K562 (cell line): Measurements from ENCODE around the gene TOR1B. TPM values are rescaled to one million over a fixed set of nuclear protein-coding genes. Genes with fewer than 3 reads are reported as not detected.
A peak's percentile ranks its signal among the peaks of the same experiment; 100 is the strongest.

Source experiments
- ATAC-seq: fragments of 200-7000 bp; cut with Tn5 transposase; 3 replicates; pipeline ENCODE4 v1.9.1; 2020; ENCODE audit warnings: moderate library complexity
- BruUV-seq: library from RNA; stranded (reverse); fragments of 400-500 nt; replicated peaks from 2 replicates; lab custom pipeline; 2021; lab: Mats Ljungman, UMichigan
- CTCF ChIA-PET: fragments of 300-600 bp; formaldehyde crosslinking; extraction: SDS; loops from one replicate; lab custom pipeline; 2021; ENCODE audit warnings: low intra/inter-chr PET ratio; lab: Yijun Ruan, JAX
- POLR2A ChIA-PET: fragments of 300-600, 350-650 bp; sonication (Branson Sonifier 250); formaldehyde crosslinking; extraction: SDS; loops from one replicate; lab custom pipeline; 2021; ENCODE audit warnings: antibody characterized with exemption, inconsistent platforms; lab: Yijun Ruan, JAX
- DNase-seq, 4 experiments: peaks; one replicate each; pipeline versions ENCODE4 v3.0.0 to v3.0.0-alpha.2; 2011 to 2018; ENCODE audit warnings: low spot score in 3 of 4, mixed read lengths in 3 of 4; ENCODE audit errors: extremely low read depth in 1 of 4
- FAIRE-seq: peaks from 2 replicates; lab custom pipeline; 2011; peaks lifted over from hg19 to GRCh38; lab: Jason Lieb, UNC
- H2AFZ ChIP-seq: 2 replicates; pipeline ENCODE4 v1.6.0; 2011; ENCODE audit warnings: low read depth, low read length, control low read depth, inconsistent platforms
- H3K27ac ChIP-seq: fragments of 200-600 bp; 3 replicates; pipeline ENCODE4 v1.8.0; 2011; ENCODE audit warnings: low read depth, mild to moderate bottlenecking, control low read depth, inconsistent platforms, low read length, moderate library complexity, mixed read lengths; ENCODE audit errors: extremely low read depth
- H3K27me3 ChIP-seq, 2 experiments: fragments of 300-600 bp in 1 of 2; 2 replicates in 1 of 2; 3 replicates in 1 of 2; pipeline versions ENCODE4 v1.6.0 to v1.8.0; 2011; ENCODE audit warnings: inconsistent platforms in 2 of 2, low read length in 2 of 2, mild to moderate bottlenecking in 1 of 2, mixed read lengths in 1 of 2, moderate library complexity in 1 of 2; ENCODE audit not compliant: control insufficient read depth in 2 of 2, insufficient read depth in 2 of 2
- H3K36me3 ChIP-seq: fragments of 300-600 bp; 3 replicates; pipeline ENCODE4 v1.8.0; 2011; ENCODE audit warnings: mild to moderate bottlenecking, low read length, inconsistent platforms; ENCODE audit not compliant: control insufficient read depth, insufficient read depth
- H3K4me1 ChIP-seq, 2 experiments: fragments of 200-600 bp in 1 of 2; replicated peaks in 1 of 2; 2 replicates in 1 of 2; 3 replicates in 1 of 2; pipeline versions ENCODE4 v1.5.1 to v1.8.0; 2011; ENCODE audit warnings: inconsistent platforms in 2 of 2, low read length in 2 of 2, mild to moderate bottlenecking in 1 of 2, mixed read lengths in 1 of 2, moderate library complexity in 1 of 2; ENCODE audit not compliant: control insufficient read depth in 2 of 2, insufficient read depth in 2 of 2
- H3K4me2 ChIP-seq: 2 replicates; pipeline ENCODE4 v1.6.1; 2011; ENCODE audit warnings: low read length, control low read depth, inconsistent platforms, mixed read lengths; ENCODE audit not compliant: insufficient read depth
- H3K4me3 ChIP-seq: fragments of 200-600 bp; sonication (generic), shearing (Covaris generic); 2 replicates; pipeline ENCODE4 v1.5.1; 2016; ENCODE audit warnings: control low read depth, inconsistent platforms
- H3K79me2 ChIP-seq: fragments of 200-600 bp; 3 replicates; pipeline ENCODE4 v1.8.0; 2011; ENCODE audit warnings: low read length, inconsistent platforms; ENCODE audit not compliant: control insufficient read depth, insufficient read depth
- H3K9ac ChIP-seq, 2 experiments: 2 replicates each; pipeline versions ENCODE4 v1.6.0 to v1.6.1; 2011; ENCODE audit warnings: low read depth in 2 of 2, low read length in 2 of 2, control low read depth in 1 of 2, inconsistent platforms in 1 of 2, mild to moderate bottlenecking in 1 of 2, mixed read lengths in 1 of 2; ENCODE audit not compliant: insufficient read depth in 1 of 2
- H3K9me1 ChIP-seq: one replicate; pipeline ENCODE4 v1.6.0; 2011; ENCODE audit warnings: inconsistent platforms, mild to moderate bottlenecking, low read length, moderate library complexity; ENCODE audit not compliant: control insufficient read depth, insufficient read depth
- H3K9me3 ChIP-seq: replicated peaks from 2 replicates; pipeline ENCODE4 v1.5.1; 2011; ENCODE audit warnings: low read depth, low read length, inconsistent platforms; ENCODE audit not compliant: control insufficient read depth, insufficient read depth
- H4K20me1 ChIP-seq: replicated peaks from 2 replicates; pipeline ENCODE4 v1.6.1; 2011; ENCODE audit warnings: low read length, inconsistent platforms, mixed read lengths; ENCODE audit not compliant: control insufficient read depth, insufficient read depth
- KDM2B ChIP-seq: fragments of 250-450 bp; sonication (Bioruptor Pico); IDR thresholded peaks from 2 replicates; pipeline ENCODE4 v1.8.0; 2021; ENCODE audit warnings: mild to moderate bottlenecking, moderate library complexity
- MTA3 ChIP-seq: fragments of 450-650 bp; formaldehyde crosslinking; IDR thresholded peaks from 2 replicates; pipeline ENCODE4 v1.6.1; 2017; ENCODE audit warnings: mild to moderate bottlenecking, borderline replicate concordance
- NFIC ChIP-seq: fragments of 450-650 bp; IDR thresholded peaks from 2 replicates; pipeline ENCODE4 v1.6.1; 2017; ENCODE audit warnings: mild to moderate bottlenecking, inconsistent platforms
- POLR2G ChIP-seq: fragments of 200-400 bp; formaldehyde crosslinking; IDR thresholded peaks from 2 replicates; pipeline ENCODE4 v1.6.1; 2017; ENCODE audit warnings: low read depth, mild to moderate bottlenecking, antibody characterized with exemption, low read length, moderate library complexity
- RAD51 ChIP-seq: fragments of 450-650 bp; IDR thresholded peaks from 2 replicates; pipeline ENCODE4 v1.7.1; 2016; ENCODE audit warnings: low read depth, mild to moderate bottlenecking, borderline replicate concordance
- SMARCB1 ChIP-seq: IDR thresholded peaks from 2 replicates; pipeline ENCODE4 v1.6.1; 2011; ENCODE audit warnings: improper control_type of control experiment, low read depth; ENCODE audit not compliant: insufficient read length
- ZNF696 ChIP-seq: fragments of 250-450 bp; sonication (Bioruptor Pico); conservative IDR thresholded peaks from 2 replicates; pipeline ENCODE4 v1.4.0; 2020; ENCODE audit warnings: mild to moderate bottlenecking, moderate library complexity
- ZNF778 ChIP-seq: fragments of 450-650 bp; formaldehyde crosslinking; IDR thresholded peaks from 2 replicates; pipeline ENCODE4 v1.4.0; 2020; ENCODE audit warnings: mild to moderate bottlenecking, moderate library complexity
- WGBS: fragments of 100-300 bp; shearing (Covaris generic); methylation state at CpG from one replicate; pipeline ENCODE4 v1.1.6; 2016; ENCODE audit warnings: low coverage, mixed read lengths; ENCODE audit not compliant: insufficient coverage; ENCODE audit errors: missing lambda C conversion rate; 5-methylcytosine and 5-hydroxymethylcytosine counted together
- in situ Hi-C: fragments of 300-500 bp; cut with MboI; formaldehyde crosslinking; loops from 4 replicates; pipeline ENCODE4 v1.15.0; 2018; ENCODE audit warnings: inconsistent platforms, mixed read lengths
- intact Hi-C: fragments of 100-400 bp; cut with micrococcal nuclease; formaldehyde crosslinking; loops from 2 replicates; pipeline ENCODE4 v1.14.2; 2022
- polyA plus RNA-seq, 8 experiments: library from polyadenylated mRNA; depleted of rRNA in 4 of 8; stranded (reverse) in 5 of 8; unstranded in 3 of 8; fragments of >200 nt; fragmentation: Nextera tagmentation in 2 of 8; fragmentation: Illumina TruSeq in 1 of 8; extraction: Ambion mirVana in 2 of 8; extraction: Trizol in 1 of 8; gene quantifications; 2 replicates each; pipeline versions ENCODE4 v1.2.1 to v1.2.3, GENCODE V29; 2011 to 2014; ENCODE audit warnings: inconsistent platforms in 1 of 8, missing spikeins in 1 of 8
- total RNA-seq, 7 experiments: library from RNA; depleted of rRNA in 6 of 7; stranded (reverse); fragments of >200 nt in 6 of 7; fragmentation: Illumina TruSeq in 2 of 7; extraction: Trizol in 2 of 7; gene quantifications; 2 replicates each; pipeline versions ENCODE4 v1.2.1 to v1.2.3, GENCODE V29; 2011 to 2021; ENCODE audit warnings: low replicate concordance in 1 of 7
- TF ChIP-seq, protein P1 (sequence below): sonication (generic); formaldehyde crosslinking; IDR thresholded peaks from 2 replicates; pipeline ENCODE4 v1.4.0; 2020; ENCODE audit warnings: mild to moderate bottlenecking, missing genetic modification reagents
- TF ChIP-seq, protein P2 (sequence below): sonication (generic); formaldehyde crosslinking; IDR thresholded peaks from 2 replicates; pipeline ENCODE4 v1.8.1; 2022; ENCODE audit warnings: missing genetic modification reagents
- TF ChIP-seq, protein P3 (sequence below): sonication (generic); formaldehyde crosslinking; IDR thresholded peaks from 2 replicates; pipeline ENCODE4 v1.8.0; 2023; ENCODE audit warnings: mild to moderate bottlenecking, missing genetic modification reagents
- TF ChIP-seq, protein P4 (sequence below): fragments of 450-650 bp; formaldehyde crosslinking; IDR thresholded peaks from 2 replicates; pipeline ENCODE4 v1.4.0; 2020; ENCODE audit warnings: mild to moderate bottlenecking, mixed read lengths

The TOR1B gene
- total and polyA plus RNA-seq, 9 of the 15 experiments (the other 6 are each of a cell fraction or from before 2014, with no cell fraction given), result 4.2 to 36.5 (median 24.6) TPM

DNA sequence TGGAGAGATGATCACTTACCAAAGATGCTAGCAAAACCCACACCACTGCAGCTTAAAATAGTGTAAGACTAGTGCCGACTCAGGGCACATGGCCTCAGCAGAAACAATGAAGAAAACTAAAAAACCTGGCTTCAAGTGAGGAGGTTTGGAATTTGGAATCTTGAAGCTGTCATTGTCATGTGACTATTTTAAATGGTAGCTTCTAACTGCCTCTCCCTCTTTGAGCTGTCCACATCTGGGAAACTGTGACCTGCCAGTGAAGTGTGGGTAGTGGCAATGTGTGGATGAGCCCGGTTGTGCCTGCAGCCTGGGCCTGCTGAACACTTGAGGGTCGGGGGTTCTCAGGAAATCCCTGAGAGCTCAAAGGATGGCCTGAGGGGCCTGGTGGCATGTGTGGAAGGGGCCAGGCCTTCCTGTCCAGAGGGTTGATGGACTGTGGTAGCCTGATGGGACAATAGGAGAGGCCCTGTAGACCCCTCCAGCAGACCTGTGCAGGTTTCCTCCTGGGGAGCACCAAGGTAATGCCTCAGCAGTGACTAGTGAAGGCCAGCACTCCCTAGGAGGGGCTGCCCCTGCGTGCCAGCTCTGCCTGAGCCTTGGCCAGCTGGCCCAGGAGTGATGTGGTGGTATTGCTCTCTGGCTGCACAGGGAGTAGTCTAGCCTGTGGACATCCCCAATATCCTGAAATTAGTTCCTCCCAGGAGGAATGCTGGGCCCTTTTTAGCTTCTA, 45.9 kb downstream of the TOR1B start:
- peaks cover 0 to 7% of the 10 kb centered on the region in 2 experiments; a peak in 2 of 5 replicates for H3K4me1 ChIP-seq
- FAIRE-seq (no peak), ATAC-seq (peak; percentile 33), DNase-seq (no peak)
- H3K27ac ChIP-seq, result peak overlapping the region; percentile 16; the same call in 1 of the 3 replicates
- ChIA-PET POLR2A (interaction anchor here (0.7 to 7.5 kb wide), 6 partner anchors 12 to 688 kb away, joined by 3 to 91 read pairs (median 4); partner anchors contain the start of genes C9orf78 and USP20), CTCF (no interaction called here)
- no peaks in the 10 kb centered on the region for H3K9me1 ChIP-seq
- in situ Hi-C loops (no loop called here), intact Hi-C loops (no loop called here)
- peaks cover 6% of the 10 kb centered on the region; the same call in 2 of the 3 replicates for H3K79me2 ChIP-seq
- BruUV-seq, result no TSS peak
- H3K9ac ChIP-seq, result peak overlapping the region in 1 of 2 experiments; percentile 75; a peak in 2 of 4 replicates
- H3K9me3 ChIP-seq, result no peaks in the 10 kb centered on the region
- no peak overlapping the region for H2AFZ ChIP-seq
- no peaks in the 10 kb centered on the region for H3K27me3 ChIP-seq
- WGBS, result 75% methylated on average over 4 of the region's 4 CpGs
- H3K4me3 ChIP-seq, result no peak overlapping the region
- TF ChIP-seq, protein P1, sequence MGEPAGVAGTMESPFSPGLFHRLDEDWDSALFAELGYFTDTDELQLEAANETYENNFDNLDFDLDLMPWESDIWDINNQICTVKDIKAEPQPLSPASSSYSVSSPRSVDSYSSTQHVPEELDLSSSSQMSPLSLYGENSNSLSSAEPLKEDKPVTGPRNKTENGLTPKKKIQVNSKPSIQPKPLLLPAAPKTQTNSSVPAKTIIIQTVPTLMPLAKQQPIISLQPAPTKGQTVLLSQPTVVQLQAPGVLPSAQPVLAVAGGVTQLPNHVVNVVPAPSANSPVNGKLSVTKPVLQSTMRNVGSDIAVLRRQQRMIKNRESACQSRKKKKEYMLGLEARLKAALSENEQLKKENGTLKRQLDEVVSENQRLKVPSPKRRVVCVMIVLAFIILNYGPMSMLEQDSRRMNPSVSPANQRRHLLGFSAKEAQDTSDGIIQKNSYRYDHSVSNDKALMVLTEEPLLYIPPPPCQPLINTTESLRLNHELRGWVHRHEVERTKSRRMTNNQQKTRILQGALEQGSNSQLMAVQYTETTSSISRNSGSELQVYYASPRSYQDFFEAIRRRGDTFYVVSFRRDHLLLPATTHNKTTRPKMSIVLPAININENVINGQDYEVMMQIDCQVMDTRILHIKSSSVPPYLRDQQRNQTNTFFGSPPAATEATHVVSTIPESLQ, result no peak
- TF ChIP-seq, protein P2, sequence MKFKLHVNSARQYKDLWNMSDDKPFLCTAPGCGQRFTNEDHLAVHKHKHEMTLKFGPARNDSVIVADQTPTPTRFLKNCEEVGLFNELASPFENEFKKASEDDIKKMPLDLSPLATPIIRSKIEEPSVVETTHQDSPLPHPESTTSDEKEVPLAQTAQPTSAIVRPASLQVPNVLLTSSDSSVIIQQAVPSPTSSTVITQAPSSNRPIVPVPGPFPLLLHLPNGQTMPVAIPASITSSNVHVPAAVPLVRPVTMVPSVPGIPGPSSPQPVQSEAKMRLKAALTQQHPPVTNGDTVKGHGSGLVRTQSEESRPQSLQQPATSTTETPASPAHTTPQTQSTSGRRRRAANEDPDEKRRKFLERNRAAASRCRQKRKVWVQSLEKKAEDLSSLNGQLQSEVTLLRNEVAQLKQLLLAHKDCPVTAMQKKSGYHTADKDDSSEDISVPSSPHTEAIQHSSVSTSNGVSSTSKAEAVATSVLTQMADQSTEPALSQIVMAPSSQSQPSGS (CRISPR knock-in tag), result no peak
- TF ChIP-seq ZNF778 (CRISPR knock-in tag) (no peak), NFIC (no peak), RAD51 (peak; percentile 18; the same call in 1 of the 2 replicates), POLR2G (0 out of 2 replicates have a peak, but pooled peaks have one; percentile 9), SMARCB1 (no peak), MTA3 (no peak), KDM2B (CRISPR knock-in tag) (no peak), ZNF696 (CRISPR knock-in tag) (no peak)
- TF ChIP-seq, protein P3, sequence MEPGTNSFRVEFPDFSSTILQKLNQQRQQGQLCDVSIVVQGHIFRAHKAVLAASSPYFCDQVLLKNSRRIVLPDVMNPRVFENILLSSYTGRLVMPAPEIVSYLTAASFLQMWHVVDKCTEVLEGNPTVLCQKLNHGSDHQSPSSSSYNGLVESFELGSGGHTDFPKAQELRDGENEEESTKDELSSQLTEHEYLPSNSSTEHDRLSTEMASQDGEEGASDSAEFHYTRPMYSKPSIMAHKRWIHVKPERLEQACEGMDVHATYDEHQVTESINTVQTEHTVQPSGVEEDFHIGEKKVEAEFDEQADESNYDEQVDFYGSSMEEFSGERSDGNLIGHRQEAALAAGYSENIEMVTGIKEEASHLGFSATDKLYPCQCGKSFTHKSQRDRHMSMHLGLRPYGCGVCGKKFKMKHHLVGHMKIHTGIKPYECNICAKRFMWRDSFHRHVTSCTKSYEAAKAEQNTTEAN, result no peak
- TF ChIP-seq, protein P4, sequence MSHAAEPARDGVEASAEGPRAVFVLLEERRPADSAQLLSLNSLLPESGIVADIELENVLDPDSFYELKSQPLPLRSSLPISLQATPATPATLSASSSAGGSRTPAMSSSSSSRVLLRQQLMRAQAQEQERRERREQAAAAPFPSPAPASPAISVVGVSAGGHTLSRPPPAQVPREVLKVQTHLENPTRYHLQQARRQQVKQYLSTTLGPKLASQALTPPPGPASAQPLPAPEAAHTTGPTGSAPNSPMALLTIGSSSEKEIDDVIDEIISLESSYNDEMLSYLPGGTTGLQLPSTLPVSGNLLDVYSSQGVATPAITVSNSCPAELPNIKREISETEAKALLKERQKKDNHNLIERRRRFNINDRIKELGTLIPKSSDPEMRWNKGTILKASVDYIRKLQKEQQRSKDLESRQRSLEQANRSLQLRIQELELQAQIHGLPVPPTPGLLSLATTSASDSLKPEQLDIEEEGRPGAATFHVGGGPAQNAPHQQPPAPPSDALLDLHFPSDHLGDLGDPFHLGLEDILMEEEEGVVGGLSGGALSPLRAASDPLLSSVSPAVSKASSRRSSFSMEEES (CRISPR knock-in tag), result peak; percentile 88
- H4K20me1 ChIP-seq, result no peaks in the 10 kb centered on the region
- H3K4me2 ChIP-seq, result no peak overlapping the region
- peaks cover 56% of the 10 kb centered on the region for H3K36me3 ChIP-seq
